Activated naive CD4-positive, alpha-beta T cell treated with anti-CD3 and anti-CD28 coated beads for 36 hours (primary cell): ENCODE results near the gene C13orf46. TPM values are rescaled to one million over a fixed set of nuclear protein-coding genes. Genes with fewer than 3 reads are reported as not detected.

ENCODE experiments used
- CTCF ChIA-PET: fragments of 350-600 bp; sonication (Branson Sonifier 250); formaldehyde crosslinking; loops from one replicate; lab custom pipeline; 2021; ENCODE audit warnings: antibody characterized with exemption; lab: Charles Lee
- DNase-seq: peaks from one replicate; pipeline ENCODE4 v3.0.0-alpha.2; 2020
- H3K27ac Mint-ChIP-seq: one replicate; pipeline ENCODE4 v1.8.0; 2021; ENCODE audit warnings: mild to moderate bottlenecking, mixed read lengths
- H3K27me3 Mint-ChIP-seq: one replicate; pipeline ENCODE4 v1.8.0; 2021; ENCODE audit warnings: low read depth, mixed read lengths
- H3K36me3 Mint-ChIP-seq: one replicate; pipeline ENCODE4 v1.8.0; 2021; ENCODE audit warnings: low read depth, mixed read lengths
- H3K4me1 Mint-ChIP-seq: one replicate; pipeline ENCODE4 v1.8.0; 2021; ENCODE audit warnings: low read depth, mixed read lengths
- H3K4me3 Mint-ChIP-seq: one replicate; pipeline ENCODE4 v1.8.0; 2021; ENCODE audit warnings: mild to moderate bottlenecking, moderate library complexity, mixed read lengths
- H3K9me3 Mint-ChIP-seq: one replicate; pipeline ENCODE4 v1.8.0; 2021; ENCODE audit warnings: mixed read lengths
- intact Hi-C: fragments of 100-400 bp; cut with micrococcal nuclease; formaldehyde crosslinking; loops from one replicate; pipeline ENCODE4 v1.15.1; 2023
- total RNA-seq, 2 experiments: library from RNA; stranded (reverse); gene quantifications; one replicate each; pipeline ENCODE4 v1.2.3, GENCODE V29; 2021

The C13orf46 gene
- total RNA-seq, 2 experiments from 2014 or later, result 1.7 to 1.8 TPM

DNA sequence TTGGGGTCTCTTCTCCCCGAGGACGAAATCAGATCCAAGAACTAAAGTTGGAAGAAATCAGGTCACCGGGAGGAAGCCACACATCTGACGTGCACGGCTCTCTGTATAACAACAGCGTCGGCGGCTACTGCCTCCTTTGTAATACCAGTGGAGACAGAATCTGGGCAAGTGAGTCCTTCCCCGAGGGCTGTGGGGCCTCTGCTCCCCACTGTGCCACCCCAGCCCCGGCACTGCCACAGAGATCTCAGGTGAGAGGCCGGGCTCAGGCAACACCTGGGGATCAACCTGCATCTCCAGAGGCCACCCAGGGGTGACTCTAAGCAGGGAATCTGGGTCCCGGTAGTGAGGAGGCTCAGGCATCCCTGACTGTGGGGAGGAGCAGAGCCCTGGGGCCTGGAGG lies 33.7 kb upstream of the C13orf46 start:
- no peak overlapping the region for H3K27ac Mint-ChIP-seq

DNA sequence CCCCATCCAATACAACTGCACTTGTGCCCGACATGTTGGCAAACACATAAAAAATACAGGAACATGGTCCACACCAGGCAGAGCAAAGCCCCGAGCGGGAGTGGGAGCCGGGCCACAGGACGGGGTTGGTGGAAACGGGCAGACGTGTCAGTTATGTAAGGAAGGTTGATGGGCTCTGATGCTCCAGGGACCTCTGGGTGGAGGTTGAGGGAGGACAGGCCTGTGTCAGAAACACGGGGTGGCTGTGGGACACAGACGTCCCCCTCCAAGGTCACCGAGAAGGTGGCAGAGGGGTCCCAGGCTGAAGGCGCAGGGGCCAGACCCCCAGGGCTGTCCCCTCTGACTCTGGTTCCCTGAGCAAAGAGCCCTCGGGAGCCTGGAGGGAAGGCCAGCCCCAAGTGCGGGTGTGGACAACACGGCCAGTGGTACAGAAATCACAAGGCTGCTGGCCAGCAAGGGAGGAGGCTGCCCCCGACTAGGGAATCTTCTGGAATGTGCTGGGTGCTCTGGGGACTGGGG lies 31.4 kb upstream of the C13orf46 start:
- H3K4me3 Mint-ChIP-seq, result no peak overlapping the region
- H3K27ac Mint-ChIP-seq, result no peak overlapping the region
- peaks cover 11% of the 10 kb centered on the region for H3K36me3 Mint-ChIP-seq
- H3K9me3 Mint-ChIP-seq, result no peaks in the 10 kb centered on the region
- DNase-seq, result no peak
- H3K27me3 Mint-ChIP-seq, result no peaks in the 10 kb centered on the region
- intact Hi-C loops, result no loop called here
- CTCF ChIA-PET, result no interaction called here
- H3K4me1 Mint-ChIP-seq, result no peaks in the 10 kb centered on the region

More for the DNA sequence above, 33.7 kb upstream of the C13orf46 start:
- CTCF ChIA-PET, result no interaction called here
- Mint-ChIP-seq H3K27me3 (no peaks in the 10 kb centered on the region), H3K4me3 (no peak overlapping the region), H3K9me3 (no peaks in the 10 kb centered on the region), H3K4me1 (peaks cover 2% of the 10 kb centered on the region), H3K36me3 (peaks cover 17% of the 10 kb centered on the region)
- intact Hi-C loops, result no loop called here
- DNase-seq, result no peak

DNA sequence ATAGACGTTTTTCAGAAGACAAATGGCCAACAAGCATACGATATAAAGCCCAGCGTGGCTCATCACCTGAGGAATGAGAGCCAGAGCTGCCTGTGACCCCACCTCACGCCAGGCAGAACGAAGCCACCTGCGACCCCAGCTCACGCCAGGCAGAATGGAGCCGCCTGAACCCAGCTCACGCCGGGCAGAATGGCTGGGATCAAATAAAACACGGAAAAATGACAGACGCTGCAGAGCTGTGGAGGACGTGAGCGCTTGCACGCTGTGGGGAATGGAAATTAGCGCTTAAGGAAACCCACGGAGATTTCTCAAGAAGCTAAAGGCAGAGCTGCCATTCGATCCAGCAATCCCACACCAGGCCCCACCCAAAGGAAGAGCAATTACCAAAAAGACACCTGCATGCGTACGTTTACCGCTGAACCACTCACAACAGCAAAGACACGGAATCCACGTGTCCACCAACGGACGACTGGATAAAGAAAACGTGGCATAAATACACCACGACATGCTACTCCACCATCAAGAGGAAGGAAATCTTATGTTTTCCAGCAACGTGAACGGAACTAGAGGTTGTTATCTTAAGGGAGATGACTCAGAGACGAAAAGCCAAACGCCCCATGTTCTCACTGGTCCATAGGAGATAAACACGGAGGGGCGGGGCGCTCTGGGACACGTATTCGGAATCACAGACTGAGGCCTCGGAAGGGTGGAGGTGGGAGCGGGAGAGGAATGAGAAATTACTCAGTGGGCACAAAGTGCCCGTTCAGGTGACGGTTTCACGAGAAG lies 30.7 kb upstream of the C13orf46 start:
- CTCF ChIA-PET, result no interaction called here
- Mint-ChIP-seq H3K27ac (no peak overlapping the region), H3K4me3 (no peak overlapping the region), H3K4me1 (no peaks in the 10 kb centered on the region), H3K27me3 (no peaks in the 10 kb centered on the region), H3K9me3 (no peaks in the 10 kb centered on the region), H3K36me3 (peaks cover 9% of the 10 kb centered on the region)
- no peak for DNase-seq
- intact Hi-C loops, result no loop called here

DNA sequence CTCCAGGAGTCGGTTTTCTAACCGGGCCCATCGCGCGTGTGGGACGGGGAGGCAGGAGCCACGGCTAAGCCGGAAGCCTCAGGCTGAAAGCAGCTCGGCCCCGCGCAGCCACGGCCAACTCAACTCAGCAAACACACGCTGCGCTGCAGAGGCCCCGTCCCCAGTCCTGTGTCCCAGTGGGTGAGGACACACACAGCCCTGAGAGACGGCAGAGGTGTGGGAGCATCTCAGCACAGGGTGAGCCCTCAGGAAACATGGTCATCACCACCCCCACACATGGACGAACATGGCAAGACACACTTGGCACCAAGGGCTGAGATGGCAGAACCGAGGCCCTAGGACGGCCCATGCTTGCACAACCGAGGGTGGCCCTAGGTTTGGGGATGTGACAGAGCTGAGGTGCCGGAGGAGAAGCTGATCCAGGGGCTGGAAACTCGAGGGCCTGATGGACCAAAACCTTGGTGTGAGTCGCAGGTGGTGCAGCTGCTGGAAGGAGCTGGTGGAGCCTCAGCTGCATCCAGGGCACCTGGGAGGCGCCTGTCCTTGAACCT lies 29.0 kb upstream of the C13orf46 start:
- no peaks in the 10 kb centered on the region for H3K9me3 Mint-ChIP-seq
- DNase-seq, result no peak

DNA sequence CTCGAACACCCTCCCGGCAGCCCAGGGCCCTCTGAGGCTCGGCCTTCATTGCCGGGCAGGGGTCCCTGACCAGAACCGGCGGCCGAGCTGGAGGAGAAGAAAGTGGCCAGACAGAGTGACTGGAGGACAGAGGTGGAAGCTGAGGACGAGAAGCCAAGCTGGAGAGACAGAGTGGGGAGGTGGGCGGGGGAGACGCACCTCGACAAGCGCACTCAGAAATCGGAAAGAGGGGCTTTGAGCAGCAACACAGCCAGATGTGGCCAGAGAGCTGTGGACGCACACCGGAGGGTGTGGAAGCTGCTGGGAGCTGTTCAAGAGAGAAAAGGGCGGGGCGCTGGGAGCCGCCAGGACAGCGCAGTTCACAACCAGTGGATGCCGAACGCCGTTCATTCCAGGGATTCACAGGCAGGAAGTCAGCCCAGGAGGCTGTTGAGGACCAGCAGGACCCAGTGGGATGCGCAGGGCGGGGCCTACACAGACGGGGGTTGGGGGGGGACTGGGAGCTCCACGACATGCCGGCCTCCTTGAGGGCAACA lies 28.2 kb upstream of the C13orf46 start:
- no peak overlapping the region for H3K27ac Mint-ChIP-seq
- no peaks in the 10 kb centered on the region for H3K4me1 Mint-ChIP-seq
- H3K36me3 Mint-ChIP-seq, result peaks cover 13% of the 10 kb centered on the region
- no peaks in the 10 kb centered on the region for H3K9me3 Mint-ChIP-seq
- no peak for DNase-seq
- CTCF ChIA-PET, result no interaction called here
- H3K4me3 Mint-ChIP-seq, result no peak overlapping the region
- H3K27me3 Mint-ChIP-seq, result no peaks in the 10 kb centered on the region
- intact Hi-C loops, result no loop called here

More for the DNA sequence above, 29.0 kb upstream of the C13orf46 start:
- intact Hi-C loops, result no loop called here
- CTCF ChIA-PET, result interaction anchor here (0.9 kb wide), 1 partner anchor 220 kb away, joined by 3 read pairs; no protein-coding TSS in a partner anchor
- Mint-ChIP-seq H3K36me3 (peaks cover 10% of the 10 kb centered on the region), H3K4me1 (no peaks in the 10 kb centered on the region), H3K4me3 (no peak overlapping the region), H3K27ac (no peak overlapping the region), H3K27me3 (no peaks in the 10 kb centered on the region)

DNA sequence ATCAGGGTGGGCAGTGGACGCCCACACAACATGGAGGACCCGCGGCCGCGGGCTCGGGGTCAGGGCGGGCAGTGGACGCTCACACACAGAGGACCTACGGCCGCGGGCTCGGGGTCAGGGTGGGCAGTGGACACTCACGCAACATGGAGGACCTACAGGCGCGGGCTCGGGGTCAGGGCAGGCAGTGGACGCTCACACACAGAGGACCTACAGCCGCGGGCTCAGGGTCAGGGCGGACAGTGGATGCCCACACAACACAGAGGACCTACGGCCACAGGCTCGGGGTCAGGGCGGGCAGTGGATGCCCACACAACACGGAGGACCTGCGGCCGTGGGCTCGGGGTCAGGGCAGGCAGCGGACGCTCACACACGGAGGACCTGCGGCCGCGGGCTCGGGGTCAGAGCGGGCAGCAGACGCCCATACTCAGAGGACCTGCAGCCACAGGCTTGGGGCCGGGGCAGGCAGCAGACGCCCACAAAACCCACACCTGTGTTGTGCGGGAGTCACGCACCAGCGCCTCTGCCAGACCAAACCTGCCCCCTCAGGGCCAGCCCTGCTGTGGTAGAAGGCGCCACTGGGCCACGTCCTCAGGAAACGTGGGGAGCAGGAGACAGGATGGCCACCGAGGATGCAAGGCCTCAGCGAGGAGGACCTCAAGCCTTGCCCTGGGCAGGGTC lies 27.6 kb upstream of the C13orf46 start:
- Mint-ChIP-seq H3K27ac (no peak overlapping the region), H3K4me1 (no peaks in the 10 kb centered on the region), H3K27me3 (no peaks in the 10 kb centered on the region), H3K9me3 (no peaks in the 10 kb centered on the region), H3K36me3 (peaks cover 14% of the 10 kb centered on the region), H3K4me3 (no peak overlapping the region)
- DNase-seq, result no peak
- intact Hi-C loops, result no loop called here
- CTCF ChIA-PET, result no interaction called here

DNA sequence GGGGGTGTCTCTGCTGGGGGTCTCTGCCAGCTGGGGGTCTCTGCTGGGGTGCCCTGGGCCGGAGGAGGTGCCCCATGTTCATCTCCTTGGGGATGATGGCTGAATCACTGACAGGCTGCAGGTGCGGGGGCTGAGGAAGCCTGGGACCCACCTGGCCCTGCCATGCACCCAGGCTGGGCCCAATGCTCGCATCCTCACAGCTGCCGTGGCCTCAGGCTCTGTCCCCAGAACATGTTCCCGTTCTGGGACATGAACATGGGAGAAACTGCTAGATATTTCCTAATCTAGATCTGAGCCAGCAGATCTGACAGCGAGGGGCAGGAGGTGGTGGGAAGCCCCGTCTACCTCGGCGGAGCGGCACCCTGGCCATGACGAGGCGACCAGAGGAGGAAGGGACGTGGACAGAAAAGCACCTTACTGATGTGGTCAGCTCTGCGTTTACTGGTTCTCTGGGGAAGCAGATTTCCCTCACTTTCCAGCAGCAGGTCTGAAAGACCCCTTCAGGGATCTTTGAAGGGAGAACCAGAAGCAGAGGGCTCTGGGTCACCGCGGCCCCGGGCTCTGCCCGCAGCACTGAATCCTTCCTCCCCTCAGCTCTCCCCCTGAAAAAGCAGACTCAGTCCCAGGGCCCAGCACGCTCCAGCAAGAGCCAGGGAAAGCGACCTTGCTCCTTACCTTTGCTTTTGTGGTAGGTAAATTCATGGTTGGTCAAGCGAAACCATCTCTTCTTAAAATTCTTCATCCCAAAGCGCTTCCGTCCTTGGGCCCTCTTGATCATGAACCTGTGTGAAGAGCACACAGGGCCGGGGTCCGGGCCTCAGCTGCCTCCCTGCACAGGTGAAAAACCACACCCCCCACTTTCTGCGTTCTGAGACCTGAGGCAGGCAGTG lies 26.5 kb upstream of the C13orf46 start:
- H3K36me3 Mint-ChIP-seq, result peaks cover 14% of the 10 kb centered on the region
- H3K9me3 Mint-ChIP-seq, result no peaks in the 10 kb centered on the region
- intact Hi-C loops, result no loop called here
- H3K4me1 Mint-ChIP-seq, result no peaks in the 10 kb centered on the region
- H3K4me3 Mint-ChIP-seq, result no peak overlapping the region
- H3K27me3 Mint-ChIP-seq, result no peaks in the 10 kb centered on the region
- CTCF ChIA-PET, result no interaction called here
- no peak for DNase-seq
- no peak overlapping the region for H3K27ac Mint-ChIP-seq

DNA sequence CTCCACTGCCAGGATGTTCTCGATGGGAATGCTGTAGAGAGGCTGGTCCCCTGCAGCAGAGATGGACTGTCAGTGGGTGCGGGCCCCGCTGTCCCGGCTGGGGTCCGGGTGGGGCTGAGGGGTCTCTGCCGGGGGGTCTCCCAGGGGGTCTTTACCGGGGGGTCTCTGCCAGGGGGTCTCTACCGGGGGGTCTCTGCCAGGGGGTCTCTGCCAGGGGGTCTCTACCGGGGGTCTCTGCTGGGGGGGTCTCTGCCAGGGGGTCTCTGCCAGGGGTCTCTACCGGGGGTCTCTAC lies 25.7 kb upstream of the C13orf46 start:
- CTCF ChIA-PET, result no interaction called here
- intact Hi-C loops, result no loop called here

DNA sequence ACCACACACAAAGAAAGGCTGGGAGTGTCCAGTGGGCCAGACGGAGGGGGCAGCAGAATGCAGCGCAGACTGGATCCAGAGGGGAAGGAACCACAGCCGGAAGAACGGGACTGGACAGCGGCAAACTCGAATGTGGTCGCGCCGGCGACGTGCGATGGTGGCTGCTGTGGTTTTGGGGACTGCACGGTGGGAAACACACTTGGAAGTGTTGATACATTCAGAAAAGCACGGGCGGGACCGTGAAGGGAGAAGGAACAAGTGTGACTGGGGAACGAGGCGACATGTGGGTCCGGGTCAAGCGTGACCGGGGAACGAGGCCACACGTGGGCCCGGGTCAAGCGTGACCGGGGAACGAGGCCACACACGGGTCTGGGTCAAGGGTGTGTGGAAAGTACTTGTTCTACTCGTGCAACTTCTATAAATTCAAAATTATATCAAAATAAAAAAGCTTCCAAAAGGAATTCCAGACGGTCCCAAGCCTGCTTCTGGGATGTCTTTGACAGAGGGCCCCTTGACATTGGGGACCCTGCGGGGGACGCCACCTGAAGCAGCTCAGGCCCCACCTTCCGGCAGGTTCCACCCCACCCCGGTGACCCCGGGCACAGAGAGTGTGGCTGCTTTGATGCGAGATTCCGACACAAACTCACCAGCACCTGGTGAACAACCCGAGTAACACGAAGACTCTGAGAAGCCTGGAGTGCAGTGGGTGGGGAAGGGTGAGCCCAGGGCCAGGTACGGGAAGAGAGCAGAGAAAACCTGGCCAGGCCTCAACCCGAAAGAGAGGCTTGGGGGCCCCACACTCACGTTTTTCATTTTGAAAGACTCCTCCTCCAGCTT lies 25.1 kb upstream of the C13orf46 start:
- CTCF ChIA-PET, result no interaction called here
- Mint-ChIP-seq H3K27ac (no peak overlapping the region), H3K27me3 (no peaks in the 10 kb centered on the region), H3K4me3 (no peak overlapping the region), H3K36me3 (peaks cover 12% of the 10 kb centered on the region), H3K4me1 (no peaks in the 10 kb centered on the region), H3K9me3 (no peaks in the 10 kb centered on the region)
- intact Hi-C loops, result no loop called here
- DNase-seq, result no peak

More for the DNA sequence above, 25.7 kb upstream of the C13orf46 start:
- no peaks in the 10 kb centered on the region for H3K4me1 Mint-ChIP-seq
- DNase-seq, result no peak
- no peaks in the 10 kb centered on the region for H3K9me3 Mint-ChIP-seq
- H3K27ac Mint-ChIP-seq, result no peak overlapping the region
- H3K36me3 Mint-ChIP-seq, result peaks cover 11% of the 10 kb centered on the region
- H3K27me3 Mint-ChIP-seq, result no peaks in the 10 kb centered on the region
- H3K4me3 Mint-ChIP-seq, result no peak overlapping the region

DNA sequence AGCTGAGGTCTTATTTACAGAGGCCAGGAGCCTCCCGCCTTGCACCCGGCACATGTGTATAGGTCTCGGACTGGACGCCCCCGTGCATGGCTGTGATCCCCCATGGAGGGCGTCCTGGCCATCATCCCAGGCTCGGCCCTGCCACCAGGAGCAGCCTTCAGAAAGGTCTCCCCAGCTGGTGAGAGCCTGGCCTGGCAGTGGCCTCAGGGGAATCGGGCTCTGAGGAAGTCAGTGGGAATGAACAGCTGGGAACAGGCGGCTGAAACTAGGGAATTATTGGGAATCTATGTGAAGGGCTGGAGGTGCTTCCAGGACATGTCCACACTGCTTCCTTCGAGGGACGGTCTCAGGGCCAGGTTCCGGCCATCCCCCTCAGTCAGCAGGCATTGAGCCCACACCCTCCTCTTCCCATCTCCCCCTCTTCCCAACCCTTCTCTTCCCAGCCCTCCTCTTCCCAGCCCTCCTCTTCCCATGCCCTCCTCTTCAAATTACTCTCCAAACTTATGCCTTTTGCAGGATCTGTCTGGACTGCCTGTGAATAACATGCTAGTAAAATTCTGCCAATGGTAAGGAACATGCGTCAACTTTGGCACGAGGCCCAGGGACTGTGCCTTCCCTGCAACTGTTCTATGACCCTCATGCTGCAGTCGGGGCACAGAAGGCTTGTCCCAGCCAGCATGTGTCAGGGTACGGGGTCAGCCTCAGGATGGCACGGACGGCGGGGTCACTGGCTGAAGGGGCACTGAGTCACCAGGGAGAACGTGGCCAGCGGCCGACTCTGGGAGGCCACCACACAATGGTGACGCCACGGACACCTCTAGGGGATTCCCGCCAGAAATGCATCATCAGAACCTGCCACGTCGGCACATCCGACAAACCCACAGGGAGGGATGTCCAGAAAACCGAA lies 24.2 kb upstream of the C13orf46 start:
- Mint-ChIP-seq H3K9me3 (no peaks in the 10 kb centered on the region), H3K36me3 (peaks cover 12% of the 10 kb centered on the region), H3K27ac (peak overlapping the region; percentile 21), H3K4me1 (no peaks in the 10 kb centered on the region), H3K27me3 (no peaks in the 10 kb centered on the region), H3K4me3 (no peak overlapping the region)
- intact Hi-C loops, result no loop called here
- CTCF ChIA-PET, result no interaction called here
- DNase-seq, result no peak
